ENCODE data around the gene LOXL3. TPM values are rescaled to one million over a fixed set of nuclear protein-coding genes. Genes with fewer than 3 reads are reported as not detected.
A peak's percentile ranks its signal among the peaks of the same experiment; 100 is the strongest.

Gene LOXL3
- total RNA-seq, 1 donor from 2014 or later = 30.2 TPM

- peaks cover 20% of the 10 kb centered on the region for H3K36me3 Mint-ChIP-seq (ENCODE audit: low read depth)
- peak; percentile 40 for TF ChIP-seq CTCF (conservative IDR thresholded peaks at IDR 0.05)
- H3K4me3 Mint-ChIP-seq = peak overlapping the region; percentile 74
- peak; percentile 37 for DNase-seq (ENCODE audit: low read depth, low spot score)
- peaks cover 91% of the 10 kb centered on the region for H3K27me3 Mint-ChIP-seq (ENCODE audit: low read depth)
- peaks cover 40% of the 10 kb centered on the region for H3K4me1 Mint-ChIP-seq
- H3K27ac Mint-ChIP-seq (ENCODE audit: unreplicated experiment) = no peak overlapping the region
- H3K9me3 Mint-ChIP-seq = no peaks in the 10 kb centered on the region
Measured at GRCh38 chr2:74502720-74503505, 50.8 kb downstream of the LOXL3 start.

GRCh38 chr2:74502147-74502719 lies 51.5 kb downstream of the LOXL3 start:
- no peak for TF ChIP-seq CTCF (conservative IDR thresholded peaks at IDR 0.05)
- no peak for DNase-seq (ENCODE audit: low read depth, low spot score)
- H3K9me3 Mint-ChIP-seq = no peaks in the 10 kb centered on the region
- H3K4me3 Mint-ChIP-seq = peak overlapping the region; percentile 74
- H3K27ac Mint-ChIP-seq (ENCODE audit: unreplicated experiment) = no peak overlapping the region
- H3K36me3 Mint-ChIP-seq (ENCODE audit: low read depth) = peaks cover 20% of the 10 kb centered on the region
- H3K4me1 Mint-ChIP-seq = peaks cover 35% of the 10 kb centered on the region
- H3K27me3 Mint-ChIP-seq (ENCODE audit: low read depth) = peaks cover 92% of the 10 kb centered on the region

- H3K36me3 Mint-ChIP-seq (ENCODE audit: low read depth) = peaks cover 17% of the 10 kb centered on the region
- no peak overlapping the region for H3K27ac Mint-ChIP-seq (ENCODE audit: unreplicated experiment)
- H3K4me3 Mint-ChIP-seq = peak overlapping the region; percentile 74
- no peak for DNase-seq (ENCODE audit: low read depth, low spot score)
- TF ChIP-seq CTCF (conservative IDR thresholded peaks at IDR 0.05) = no peak
- H3K4me1 Mint-ChIP-seq = peaks cover 28% of the 10 kb centered on the region
- no peaks in the 10 kb centered on the region for H3K9me3 Mint-ChIP-seq
- H3K27me3 Mint-ChIP-seq (ENCODE audit: low read depth) = peaks cover 92% of the 10 kb centered on the region
Measured at GRCh38 chr2:74501335-74502071, 52.2 kb downstream of the LOXL3 start.

- TF ChIP-seq CTCF (conservative IDR thresholded peaks at IDR 0.05) = no peak
- H3K27ac Mint-ChIP-seq (ENCODE audit: unreplicated experiment) = no peak overlapping the region
- H3K4me1 Mint-ChIP-seq = peaks cover 27% of the 10 kb centered on the region
- H3K9me3 Mint-ChIP-seq = no peaks in the 10 kb centered on the region
- peaks cover 19% of the 10 kb centered on the region for H3K36me3 Mint-ChIP-seq (ENCODE audit: low read depth)
- H3K27me3 Mint-ChIP-seq (ENCODE audit: low read depth) = peaks cover 99% of the 10 kb centered on the region
- H3K4me3 Mint-ChIP-seq = peak overlapping the region; percentile 74
- DNase-seq (ENCODE audit: low read depth, low spot score) = no peak
Measured at GRCh38 chr2:74500578-74500946, 53.2 kb downstream of the LOXL3 start.

GRCh38 chr2:74499940-74500577 lies 53.7 kb downstream of the LOXL3 start:
- peaks cover 14% of the 10 kb centered on the region for H3K36me3 Mint-ChIP-seq (ENCODE audit: low read depth)
- peak overlapping the region; percentile 74 for H3K4me3 Mint-ChIP-seq
- no peak overlapping the region for H3K27ac Mint-ChIP-seq (ENCODE audit: unreplicated experiment)
- H3K27me3 Mint-ChIP-seq (ENCODE audit: low read depth) = peaks cover 99% of the 10 kb centered on the region
- TF ChIP-seq CTCF (conservative IDR thresholded peaks at IDR 0.05) = no peak
- H3K9me3 Mint-ChIP-seq = no peaks in the 10 kb centered on the region
- DNase-seq (ENCODE audit: low read depth, low spot score) = no peak
- H3K4me1 Mint-ChIP-seq = peaks cover 24% of the 10 kb centered on the region

Measured in neural crest cell (in vitro differentiated cells).